ENCODE results near the gene SPTLC3.

DNA sequence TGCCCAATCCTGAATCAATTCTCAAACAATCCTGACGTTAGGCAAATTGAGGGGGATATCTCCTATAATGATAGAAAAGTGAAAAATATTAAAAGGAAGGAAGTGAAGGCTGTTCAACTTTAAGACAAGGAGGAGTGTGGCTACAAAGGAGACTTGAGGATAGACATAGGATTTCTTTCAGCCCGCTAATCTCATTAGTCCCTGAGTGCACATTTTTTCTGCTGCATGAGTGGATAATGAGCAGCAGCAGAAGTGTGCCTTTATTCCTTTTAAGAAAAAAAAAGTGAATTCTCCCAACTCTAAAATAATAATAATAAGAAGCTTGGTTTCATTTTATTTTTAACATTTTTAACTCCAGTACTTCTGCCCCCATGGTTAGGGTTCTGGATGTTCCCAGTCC lies 102.0 kb downstream of the SPTLC3 start:
- TF ChIP-seq, protein P1, sequence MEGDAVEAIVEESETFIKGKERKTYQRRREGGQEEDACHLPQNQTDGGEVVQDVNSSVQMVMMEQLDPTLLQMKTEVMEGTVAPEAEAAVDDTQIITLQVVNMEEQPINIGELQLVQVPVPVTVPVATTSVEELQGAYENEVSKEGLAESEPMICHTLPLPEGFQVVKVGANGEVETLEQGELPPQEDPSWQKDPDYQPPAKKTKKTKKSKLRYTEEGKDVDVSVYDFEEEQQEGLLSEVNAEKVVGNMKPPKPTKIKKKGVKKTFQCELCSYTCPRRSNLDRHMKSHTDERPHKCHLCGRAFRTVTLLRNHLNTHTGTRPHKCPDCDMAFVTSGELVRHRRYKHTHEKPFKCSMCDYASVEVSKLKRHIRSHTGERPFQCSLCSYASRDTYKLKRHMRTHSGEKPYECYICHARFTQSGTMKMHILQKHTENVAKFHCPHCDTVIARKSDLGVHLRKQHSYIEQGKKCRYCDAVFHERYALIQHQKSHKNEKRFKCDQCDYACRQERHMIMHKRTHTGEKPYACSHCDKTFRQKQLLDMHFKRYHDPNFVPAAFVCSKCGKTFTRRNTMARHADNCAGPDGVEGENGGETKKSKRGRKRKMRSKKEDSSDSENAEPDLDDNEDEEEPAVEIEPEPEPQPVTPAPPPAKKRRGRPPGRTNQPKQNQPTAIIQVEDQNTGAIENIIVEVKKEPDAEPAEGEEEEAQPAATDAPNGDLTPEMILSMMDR (IDR thresholded peaks at IDR 0.05; ENCODE audit: poor library complexity), result no peak
- TF ChIP-seq EZH2phosphoT487 (IDR thresholded peaks at IDR 0.05; ENCODE audit: low read depth, severe bottlenecking, unreplicated experiment), result no peak
